ENCODE data around the gene RSKR. TPM values are rescaled to one million over a fixed set of nuclear protein-coding genes. Genes with fewer than 3 reads are reported as not detected.
A peak's percentile ranks its signal among the peaks of the same experiment; 100 is the strongest.

Gene RSKR
- total RNA-seq, 1 experiment from 2014 or later, result 25.8 TPM

- H3K9me3 ChIP-seq (ENCODE audit: control insufficient read depth, low read depth, low read length), result no peaks in the 10 kb centered on the region
- no peak overlapping the region for H4K5ac ChIP-seq (ENCODE audit: insufficient read length, low read depth, low read length)
- H3K79me1 ChIP-seq (ENCODE audit: insufficient read depth, low read depth, low read length, poor library complexity, severe bottlenecking), result no peaks in the 10 kb centered on the region
- no peak overlapping the region for H4K8ac ChIP-seq (replicated peaks; ENCODE audit: insufficient read length, low read depth, low read length)
- H3K9me3 Mint-ChIP-seq, result no peaks in the 10 kb centered on the region
- no peak overlapping the region for H2BK20ac ChIP-seq (ENCODE audit: low read depth, low read length, poor library complexity, severe bottlenecking)
- H3K56ac ChIP-seq (ENCODE audit: insufficient read length, low read depth, low read length), result no peak overlapping the region
- H3K4ac ChIP-seq (ENCODE audit: low read depth, low read length), result no peak overlapping the region
- no CpG with 5 or more reads among the region's 8 CpGs for WGBS (ENCODE audit: extremely low coverage, insufficient read length, low lambda C conversion rate)
- no peak overlapping the region for H3K18ac ChIP-seq (ENCODE audit: insufficient read length, low read depth, low read length)
- H2AFZ ChIP-seq (ENCODE audit: low read length), result no peak overlapping the region
- H3K23me2 ChIP-seq (ENCODE audit: insufficient read length, low read depth, low read length, poor library complexity, severe bottlenecking), result peaks cover 6% of the 10 kb centered on the region
- peak overlapping the region in 2 of 3 experiments; percentile 39 to 57; a peak in 2 of 7 replicates for H3K27ac Mint-ChIP-seq
- no peaks in the 10 kb centered on the region for H3K4me1 ChIP-seq (ENCODE audit: insufficient read depth, low read length)
- no peaks in the 10 kb centered on the region for H3K27me3 ChIP-seq (ENCODE audit: insufficient read depth, low read length)
- H3K23ac ChIP-seq (ENCODE audit: insufficient read length, low read depth, low read length), result no peak overlapping the region
- H3K4me2 ChIP-seq (ENCODE audit: insufficient read depth, insufficient read length, low read length), result peak overlapping the region; percentile 32
- no peak for DNase-seq
- no peaks in the 10 kb centered on the region for H3K27me3 Mint-ChIP-seq (ENCODE audit: low read depth)
- peak overlapping the region; percentile 27 for H3K9ac ChIP-seq (ENCODE audit: extremely low read depth, insufficient read length, low read length)
- H2BK12ac ChIP-seq (ENCODE audit: insufficient read length, low read depth, low read length), result no peak overlapping the region
- no peak for TF ChIP-seq CTCF (conservative IDR thresholded peaks at IDR 0.05)
- H3K14ac ChIP-seq (ENCODE audit: insufficient read depth, low read length), result no peak overlapping the region
- peaks cover 17 to 54% (median 43%) of the 10 kb centered on the region in 3 experiments for H3K36me3 Mint-ChIP-seq (ENCODE audit: insufficient read depth in 1 of 3, low read depth in 3 of 3)
- H2BK120ac ChIP-seq (ENCODE audit: low read depth, low read length, poor library complexity, severe bottlenecking), result no peak overlapping the region
- no peaks in the 10 kb centered on the region for H4K20me1 ChIP-seq (ENCODE audit: control insufficient read depth, insufficient read depth, insufficient read length)
- no peak overlapping the region for H4K91ac ChIP-seq (ENCODE audit: insufficient read length, low read depth, low read length)
- no peaks in the 10 kb centered on the region; the same call in 1 of the 2 replicates for H3K79me2 ChIP-seq (ENCODE audit: insufficient read depth, low read length)
- peak overlapping the region; percentile 82 to 87 for H3K4me3 Mint-ChIP-seq
- no peak overlapping the region for H3T11ph ChIP-seq (ENCODE audit: low read length)
- no peak overlapping the region for H2AK5ac ChIP-seq (ENCODE audit: insufficient read length, low read length)
- no peak overlapping the region for H2BK5ac ChIP-seq (ENCODE audit: insufficient read length, low read length)
- H2BK15ac ChIP-seq (ENCODE audit: low read depth, low read length), result no peak overlapping the region
- H3K4me1 Mint-ChIP-seq, result peaks cover 14 to 23% of the 10 kb centered on the region in 2 experiments
- no peak overlapping the region for H3K27ac ChIP-seq (ENCODE audit: insufficient read length, low read depth, low read length)
Observed at GRCh38 chr17:28645576-28645939, 31.6 kb upstream of the RSKR start.
